A673 (cell line): Measurements from ENCODE around the gene TRAPPC6A. TPM values are rescaled to one million over a fixed set of nuclear protein-coding genes. Genes with fewer than 3 reads are reported as not detected.

Experiments
- BruUV-seq: library from RNA; stranded (reverse); fragments of 400-500 nt; replicated peaks from 2 replicates; lab custom pipeline; 2021; lab: Mats Ljungman, UMichigan
- CTCF ChIA-PET: fragments of 300-600 bp; sonication (Branson Sonifier 250); formaldehyde crosslinking; loops from one replicate; lab custom pipeline; 2022; ENCODE audit warnings: antibody characterized with exemption; lab: Charles Lee
- POLR2A ChIA-PET: fragments of 300-600 bp; sonication (Branson Sonifier 250); formaldehyde crosslinking; loops from one replicate; lab custom pipeline; 2022; ENCODE audit warnings: antibody characterized with exemption; ENCODE audit not compliant: low non-redundant PET; lab: Charles Lee
- DNase-seq: peaks from one replicate; pipeline ENCODE4 v3.0.0-alpha.2; 2015; ENCODE audit warnings: low spot score
- H3K27ac ChIP-seq: fragments of 200-600 bp; sonication (generic); 2 replicates; pipeline ENCODE4 v1.5.1; 2016; ENCODE audit warnings: mixed run types, low read depth, mild to moderate bottlenecking, mixed read lengths, antibody characterized with exemption, low read length; ENCODE audit not compliant: poor library complexity, severe bottlenecking
- H3K27me3 ChIP-seq: fragments of 200-600 bp; sonication (generic); replicated peaks from 2 replicates; pipeline ENCODE4 v1.6.1; 2017; ENCODE audit warnings: mixed run types, low read depth, mild to moderate bottlenecking, mixed read lengths, antibody characterized with exemption, low read length; ENCODE audit not compliant: insufficient read depth, poor library complexity
- H3K36me3 ChIP-seq: fragments of 200-600 bp; sonication (generic); 2 replicates; pipeline ENCODE4 v1.6.1; 2016; ENCODE audit warnings: mixed run types, mild to moderate bottlenecking, mixed read lengths, antibody characterized with exemption, low read length; ENCODE audit not compliant: insufficient read depth, poor library complexity, severe bottlenecking
- H3K4me1 ChIP-seq: fragments of 200-600 bp; sonication (generic); 2 replicates; pipeline ENCODE4 v1.6.1; 2017; ENCODE audit warnings: mixed run types, mild to moderate bottlenecking, mixed read lengths, antibody characterized with exemption, low read length; ENCODE audit not compliant: insufficient read depth, poor library complexity, severe bottlenecking
- H3K4me3 ChIP-seq: fragments of 200-600 bp; sonication (generic); 2 replicates; pipeline ENCODE4 v1.5.1; 2016; ENCODE audit warnings: low read depth, mixed run types, mild to moderate bottlenecking, mixed read lengths, low read length; ENCODE audit not compliant: poor library complexity, severe bottlenecking
- H3K9me3 ChIP-seq: fragments of 200-600 bp; sonication (generic); 2 replicates; pipeline ENCODE4 v1.6.1; 2016; ENCODE audit warnings: mixed run types, low read depth, mild to moderate bottlenecking, mixed read lengths, antibody characterized with exemption, low read length; ENCODE audit not compliant: poor library complexity, severe bottlenecking
- EZH2 ChIP-seq: fragments of 200-600 bp; sonication (generic); IDR thresholded peaks from 2 replicates; pipeline ENCODE4 v1.6.1; 2017; ENCODE audit warnings: borderline replicate concordance, low read depth, mild to moderate bottlenecking, mixed read lengths, antibody characterized with exemption, low read length; ENCODE audit not compliant: poor library complexity, severe bottlenecking
- intact Hi-C: fragments of 100-400 bp; cut with micrococcal nuclease; formaldehyde crosslinking; loops from one replicate; pipeline ENCODE4 v1.10.0; 2022; ENCODE audit not compliant: unreplicated experiment
- total RNA-seq: library from RNA; stranded (reverse); gene quantifications from 2 replicates; pipeline ENCODE4 v1.2.3, GENCODE V29; 2021
- TF ChIP-seq, protein P1 (sequence below): fragments of 300-800, 200-600 bp; sonication (generic); conservative IDR thresholded peaks from 2 replicates; pipeline ENCODE4 v1.5.1; 2017; ENCODE audit warnings: low read depth, mild to moderate bottlenecking, antibody characterized with exemption, low read length, moderate library complexity, mixed read lengths

Gene TRAPPC6A
- total RNA-seq, 1 experiment from 2014 or later = 5.8 TPM

DNA sequence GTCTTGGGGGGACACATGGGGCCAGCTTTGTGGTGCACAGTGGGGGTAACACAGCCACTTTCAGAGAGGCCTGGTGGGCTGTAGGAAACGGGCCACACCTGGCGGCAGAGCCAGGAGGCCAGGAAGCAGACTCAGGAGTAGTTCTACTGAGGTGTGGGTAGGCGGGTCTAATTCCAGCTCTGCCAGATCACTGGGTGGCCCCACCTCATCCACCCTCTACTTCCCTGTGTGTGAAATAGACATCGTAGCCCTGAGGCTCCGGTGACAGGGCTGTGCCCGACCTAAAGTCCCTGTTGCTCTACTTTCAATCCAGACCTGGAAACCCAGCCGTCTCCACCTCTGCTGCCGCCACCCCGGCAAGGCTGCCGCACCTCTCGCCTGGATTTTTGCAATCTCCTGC lies 21.3 kb downstream of the TRAPPC6A start:
- intact Hi-C loops = no loop called here
- TF ChIP-seq, protein P1, sequence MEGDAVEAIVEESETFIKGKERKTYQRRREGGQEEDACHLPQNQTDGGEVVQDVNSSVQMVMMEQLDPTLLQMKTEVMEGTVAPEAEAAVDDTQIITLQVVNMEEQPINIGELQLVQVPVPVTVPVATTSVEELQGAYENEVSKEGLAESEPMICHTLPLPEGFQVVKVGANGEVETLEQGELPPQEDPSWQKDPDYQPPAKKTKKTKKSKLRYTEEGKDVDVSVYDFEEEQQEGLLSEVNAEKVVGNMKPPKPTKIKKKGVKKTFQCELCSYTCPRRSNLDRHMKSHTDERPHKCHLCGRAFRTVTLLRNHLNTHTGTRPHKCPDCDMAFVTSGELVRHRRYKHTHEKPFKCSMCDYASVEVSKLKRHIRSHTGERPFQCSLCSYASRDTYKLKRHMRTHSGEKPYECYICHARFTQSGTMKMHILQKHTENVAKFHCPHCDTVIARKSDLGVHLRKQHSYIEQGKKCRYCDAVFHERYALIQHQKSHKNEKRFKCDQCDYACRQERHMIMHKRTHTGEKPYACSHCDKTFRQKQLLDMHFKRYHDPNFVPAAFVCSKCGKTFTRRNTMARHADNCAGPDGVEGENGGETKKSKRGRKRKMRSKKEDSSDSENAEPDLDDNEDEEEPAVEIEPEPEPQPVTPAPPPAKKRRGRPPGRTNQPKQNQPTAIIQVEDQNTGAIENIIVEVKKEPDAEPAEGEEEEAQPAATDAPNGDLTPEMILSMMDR = no peak
- no peak for TF ChIP-seq EZH2
- Histone ChIP-seq H3K27ac (no peak overlapping the region), H3K27me3 (peaks cover 17% of the 10 kb centered on the region), H3K9me3 (no peaks in the 10 kb centered on the region), H3K4me1 (peaks cover 13% of the 10 kb centered on the region), H3K36me3 (no peaks in the 10 kb centered on the region), H3K4me3 (no peak overlapping the region)
- ChIA-PET POLR2A (no interaction called here), CTCF (no interaction called here)
- no TSS peak for BruUV-seq
- DNase-seq = no peak

DNA sequence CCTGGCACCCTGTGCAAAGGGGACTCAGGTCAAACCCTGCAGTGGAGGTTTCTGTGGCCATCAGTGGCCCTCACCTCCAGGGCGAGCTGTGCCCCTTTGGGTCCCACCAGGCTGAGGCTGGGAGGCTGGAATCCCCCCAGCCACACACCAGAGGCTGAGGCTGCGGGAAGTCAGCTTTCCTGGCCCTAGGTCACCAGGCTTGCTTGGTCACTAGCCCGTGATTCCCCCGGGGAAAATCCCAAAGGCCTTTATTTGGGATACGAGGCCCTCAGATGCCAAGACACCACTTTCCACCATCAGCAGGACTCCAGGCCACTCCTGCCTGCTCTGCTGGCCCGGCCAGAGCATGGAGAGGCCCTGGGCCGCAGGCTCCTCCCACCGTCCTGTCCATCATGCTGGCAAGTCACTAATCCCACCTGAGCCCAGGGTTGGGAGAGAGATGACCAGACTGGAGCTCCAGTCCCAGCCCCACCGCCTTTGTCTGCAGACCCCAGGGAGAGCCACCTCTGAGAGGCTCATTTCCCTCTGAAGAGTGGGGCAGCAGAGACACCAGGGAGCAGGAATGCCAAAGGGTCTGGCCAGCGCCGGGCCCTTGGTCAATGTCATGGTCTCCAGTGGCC lies 21.9 kb downstream of the TRAPPC6A start:
- Histone ChIP-seq H3K4me3 (no peak overlapping the region), H3K27me3 (peaks cover 17% of the 10 kb centered on the region), H3K9me3 (no peaks in the 10 kb centered on the region), H3K36me3 (no peaks in the 10 kb centered on the region), H3K27ac (no peak overlapping the region), H3K4me1 (peaks cover 13% of the 10 kb centered on the region)
- ChIA-PET POLR2A (no interaction called here), CTCF (no interaction called here)
- TF ChIP-seq, protein P1 = no peak
- TF ChIP-seq EZH2 = no peak
- intact Hi-C loops = no loop called here
- DNase-seq = no peak
- BruUV-seq = no TSS peak

DNA sequence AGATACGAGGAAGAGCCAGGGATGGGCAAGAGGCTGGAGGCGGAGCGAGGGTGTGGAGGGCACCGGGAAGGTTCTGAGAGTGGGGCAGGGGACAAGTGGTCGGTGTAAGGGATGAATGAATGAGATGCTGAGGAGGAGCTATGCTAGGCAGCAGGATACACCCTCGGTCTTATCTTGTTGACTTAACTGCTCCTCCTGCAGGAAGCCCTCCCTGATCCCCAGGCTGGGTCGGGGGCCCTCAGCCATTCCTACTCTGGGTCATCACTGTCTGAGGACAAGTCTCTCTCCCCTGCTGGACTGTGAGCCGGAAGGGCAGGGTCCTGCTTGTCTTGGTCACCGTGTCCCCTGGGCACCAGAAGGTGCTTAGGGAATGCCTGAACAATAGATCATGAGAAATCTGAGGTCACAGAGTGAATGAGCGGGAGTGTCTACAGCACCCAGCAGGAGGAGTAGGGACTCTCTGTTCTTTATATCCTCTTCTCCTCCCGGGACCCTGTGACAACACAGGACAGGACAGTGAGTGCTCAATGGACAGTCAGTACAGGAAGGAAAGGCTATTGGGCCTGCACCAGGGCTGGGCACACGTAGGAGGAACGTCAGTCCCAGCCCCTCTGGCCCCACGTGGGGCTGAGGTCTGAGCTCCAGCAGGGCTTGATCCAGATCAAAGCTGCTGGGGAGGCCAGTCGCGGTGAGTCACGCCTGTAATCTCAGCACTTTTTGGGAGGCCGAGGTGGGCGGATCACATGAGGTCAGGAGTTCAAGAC lies 23.8 kb downstream of the TRAPPC6A start:
- CTCF ChIA-PET = no interaction called here
- DNase-seq = no peak
- peaks cover 17% of the 10 kb centered on the region for H3K27me3 ChIP-seq
- no peaks in the 10 kb centered on the region for H3K36me3 ChIP-seq
- H3K4me3 ChIP-seq = peak overlapping the region; percentile 27
- H3K4me1 ChIP-seq = peaks cover 13% of the 10 kb centered on the region
- no peaks in the 10 kb centered on the region for H3K9me3 ChIP-seq
- no TSS peak for BruUV-seq
- intact Hi-C loops = no loop called here
- H3K27ac ChIP-seq = no peak overlapping the region
- no peak for TF ChIP-seq EZH2
- TF ChIP-seq, protein P1 = no peak
- POLR2A ChIA-PET = no interaction called here
